GM23338 (cell line): Measurements from ENCODE around the gene RNGTT. TPM values are rescaled to one million over a fixed set of nuclear protein-coding genes. Genes with fewer than 3 reads are reported as not detected.

Experiments
- ATAC-seq: fragments of 200-7000 bp; cut with Tn5 transposase; 3 replicates; pipeline ENCODE4 v1.9.1; 2020
- DNase-seq: peaks from one replicate; pipeline ENCODE4 v3.0.0-alpha.2; 2015; ENCODE audit warnings: low spot score
- H2AFZ ChIP-seq: fragments of 200-600 bp; sonication (generic); 2 replicates; pipeline ENCODE4 v1.8.0; 2016; ENCODE audit warnings: antibody characterized with exemption, mild to moderate bottlenecking, moderate library complexity
- H3F3A ChIP-seq: fragments of 200-600 bp; sonication (generic); replicated peaks from 2 replicates; pipeline ENCODE4 v1.8.0; 2017; ENCODE audit warnings: antibody characterized with exemption, mixed run types, low read depth
- H3K27ac ChIP-seq: fragments of 200-600 bp; sonication (generic); 2 replicates; pipeline ENCODE4 v1.6.1; 2016; ENCODE audit warnings: low read depth
- H3K27me3 ChIP-seq: fragments of 200-600 bp; sonication (generic); 2 replicates; pipeline ENCODE4 v1.8.0; 2016; ENCODE audit warnings: mild to moderate bottlenecking, mixed run types, moderate library complexity; ENCODE audit not compliant: insufficient read depth
- H3K36me3 ChIP-seq: fragments of 200-600 bp; sonication (generic); 2 replicates; pipeline ENCODE4 v1.8.0; 2016; ENCODE audit warnings: mild to moderate bottlenecking; ENCODE audit not compliant: insufficient read depth
- H3K4me1 ChIP-seq: fragments of 200-600 bp; sonication (generic); 2 replicates; pipeline ENCODE4 v1.8.0; 2016; ENCODE audit warnings: mild to moderate bottlenecking, moderate library complexity; ENCODE audit not compliant: insufficient read depth
- H3K4me2 ChIP-seq: fragments of 200-600 bp; sonication (generic); 2 replicates; pipeline ENCODE4 v1.7.1; 2017; ENCODE audit warnings: mixed run types
- H3K4me3 ChIP-seq: fragments of 200-600 bp; sonication (generic); 2 replicates; pipeline ENCODE4 v1.6.1; 2016; ENCODE audit warnings: mixed run types
- H3K79me2 ChIP-seq: fragments of 200-600 bp; sonication (generic); replicated peaks from 2 replicates; pipeline ENCODE4 v1.8.0; 2017; ENCODE audit warnings: mild to moderate bottlenecking; ENCODE audit not compliant: insufficient read depth
- H3K9me2 ChIP-seq: fragments of 200-600 bp; sonication (generic); 2 replicates; pipeline ENCODE4 v1.8.0; 2017; ENCODE audit not compliant: insufficient read depth
- H4K20me1 ChIP-seq: fragments of 200-600 bp; sonication (generic); replicated peaks from 2 replicates; pipeline ENCODE4 v1.8.0; 2017; ENCODE audit warnings: mild to moderate bottlenecking; ENCODE audit not compliant: insufficient read depth
- H3K27ac Mint-ChIP-seq: 2 replicates; pipeline ENCODE4 v1.8.0; 2020; ENCODE audit warnings: inconsistent platforms, mild to moderate bottlenecking, moderate library complexity, mixed read lengths
- H3K27me3 Mint-ChIP-seq: 3 replicates; pipeline ENCODE4 v1.8.0; 2022; ENCODE audit warnings: low read depth, mild to moderate bottlenecking, moderate library complexity, mixed read lengths, inconsistent platforms; ENCODE audit not compliant: insufficient read depth, poor library complexity
- H3K36me3 Mint-ChIP-seq: 3 replicates; pipeline ENCODE4 v1.8.0; 2021; ENCODE audit warnings: low read depth, mild to moderate bottlenecking, inconsistent platforms, moderate library complexity, mixed read lengths
- H3K4me1 Mint-ChIP-seq: 3 replicates; pipeline ENCODE4 v1.8.0; 2020; ENCODE audit warnings: mild to moderate bottlenecking, inconsistent platforms, mixed read lengths
- H3K4me3 Mint-ChIP-seq: 3 replicates; pipeline ENCODE4 v1.8.0; 2021; ENCODE audit warnings: moderate library complexity, mild to moderate bottlenecking, inconsistent platforms, mixed read lengths
- H3K9me3 Mint-ChIP-seq: 3 replicates; pipeline ENCODE4 v1.8.0; 2020; ENCODE audit warnings: moderate library complexity, mild to moderate bottlenecking, inconsistent platforms, mixed read lengths
- CREB1 ChIP-seq: fragments of 250-450 bp; sonication (Bioruptor Pico); IDR thresholded peaks from 2 replicates; pipeline ENCODE4 v1.5.0; 2020; ENCODE audit warnings: low read depth, mild to moderate bottlenecking, moderate library complexity
- ETS1 ChIP-seq: IDR thresholded peaks from 2 replicates; pipeline ENCODE4 v1.6.1; 2016; ENCODE audit warnings: antibody characterized with exemption
- EZH2 ChIP-seq: fragments of 200-600 bp; sonication (generic); IDR thresholded peaks from one replicate; pipeline ENCODE4 v1.8.0; 2017; ENCODE audit warnings: antibody characterized with exemption, mild to moderate bottlenecking, low read depth; ENCODE audit not compliant: unreplicated experiment
- EZH2phosphoT487 ChIP-seq: fragments of 200-600 bp; sonication (generic); IDR thresholded peaks from one replicate; pipeline ENCODE4 v1.8.1; 2018; ENCODE audit warnings: antibody characterized with exemption; ENCODE audit not compliant: unreplicated experiment
- JUNB ChIP-seq: IDR thresholded peaks from one replicate; pipeline ENCODE4 v1.6.1; 2016; ENCODE audit warnings: antibody characterized with exemption; ENCODE audit not compliant: unreplicated experiment
- NANOG ChIP-seq: IDR thresholded peaks from 2 replicates; pipeline ENCODE4 v1.6.1; 2016; ENCODE audit warnings: antibody characterized with exemption, borderline replicate concordance
- POLR2AphosphoS5 ChIP-seq: IDR thresholded peaks from 2 replicates; pipeline ENCODE4 v1.6.1; 2016; ENCODE audit warnings: antibody characterized with exemption, low read depth
- STAT1 ChIP-seq: IDR thresholded peaks from one replicate; pipeline ENCODE4 v1.6.1; 2016; ENCODE audit warnings: antibody characterized with exemption; ENCODE audit not compliant: unreplicated experiment
- ZNF114 ChIP-seq: fragments of 250-450 bp; sonication (Bioruptor Pico); IDR thresholded peaks from 2 replicates; pipeline ENCODE4 v1.5.0; 2020; ENCODE audit warnings: mild to moderate bottlenecking, moderate library complexity
- ZNF331 ChIP-seq: fragments of 250-450 bp; sonication (Bioruptor Pico); IDR thresholded peaks from 2 replicates; pipeline ENCODE4 v1.5.0; 2020; ENCODE audit warnings: low read depth, mild to moderate bottlenecking, moderate library complexity
- polyA plus RNA-seq: library from polyadenylated mRNA; unstranded; fragments of >200 nt; fragmentation: Nextera tagmentation; extraction: Ambion mirVana; gene quantifications from 2 replicates; pipeline ENCODE4 v1.2.1, GENCODE V29; 2016
- total RNA-seq: library from RNA; depleted of rRNA; stranded (reverse); fragments of >200 nt; shearing (Covaris generic); gene quantifications from 2 replicates; pipeline ENCODE4 v1.2.3, GENCODE V29; 2014
- TF ChIP-seq, protein P1 (sequence below): fragments of 250-450 bp; sonication (Bioruptor Pico); IDR thresholded peaks from 2 replicates; pipeline ENCODE4 v1.5.0; 2020; ENCODE audit warnings: mild to moderate bottlenecking, moderate library complexity
- TF ChIP-seq, protein P2 (sequence below), 2 experiments: fragments of 200-600 bp in 1 of 2; sonication (generic) in 1 of 2; conservative IDR thresholded peaks; 2 replicates each; pipeline versions ENCODE4 v1.5.1 to v1.6.1; 2016 to 2017; ENCODE audit warnings: antibody characterized with exemption in 2 of 2, low read depth in 2 of 2, mild to moderate bottlenecking in 2 of 2, moderate library complexity in 1 of 2
- TF ChIP-seq, protein P3 (sequence below): IDR thresholded peaks from one replicate; pipeline ENCODE4 v1.6.1; 2018; ENCODE audit warnings: antibody characterized with exemption; ENCODE audit not compliant: unreplicated experiment

Gene RNGTT
- total and polyA plus RNA-seq, 2 experiments from 2014 or later = 11.2 to 29.2 TPM

DNA sequence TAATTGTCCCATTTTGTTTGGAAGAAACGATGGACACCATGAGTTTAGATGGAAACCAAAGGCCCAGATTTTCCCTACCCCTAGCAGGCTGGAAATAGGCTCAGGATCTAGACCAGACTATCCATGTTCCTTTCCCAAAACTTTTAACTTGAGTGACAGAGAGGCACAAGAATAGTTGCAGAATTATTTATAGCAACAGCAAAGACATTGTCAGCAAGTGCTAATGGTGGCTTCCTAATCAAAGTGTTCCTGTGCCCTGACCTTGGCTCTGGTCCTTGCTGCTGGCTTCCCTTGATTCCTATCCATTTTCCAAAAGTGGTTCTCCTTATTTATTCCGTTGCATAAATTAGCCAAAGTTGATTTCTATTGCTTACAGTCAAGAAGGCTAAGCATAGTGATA is 103.1 kb downstream of the RNGTT start:
- no peaks in the 10 kb centered on the region for H3F3A ChIP-seq
- 0 out of 2 replicates have a peak, but pooled peaks cover 2% of the 10 kb centered on the region for H4K20me1 ChIP-seq
- no peak overlapping the region for H3K27ac ChIP-seq
- no peak for DNase-seq
- H3K4me2 ChIP-seq = no peak overlapping the region
- ATAC-seq = no peak
- no peaks in the 10 kb centered on the region for H3K36me3 ChIP-seq
- Mint-ChIP-seq H3K9me3 (no peaks in the 10 kb centered on the region), H3K36me3 (no peaks in the 10 kb centered on the region; the same call in 2 of the 3 replicates), H3K27me3 (peaks cover 2% of the 10 kb centered on the region), H3K27ac (no peak overlapping the region), H3K4me1 (no peaks in the 10 kb centered on the region), H3K4me3 (no peak overlapping the region)
- no peak overlapping the region for H3K4me3 ChIP-seq
- no peaks in the 10 kb centered on the region for H3K4me1 ChIP-seq
- H3K9me2 ChIP-seq = no peaks in the 10 kb centered on the region
- TF ChIP-seq POLR2AphosphoS5 = no peak
- no peak for TF ChIP-seq EZH2
- no peak for TF ChIP-seq STAT1
- TF ChIP-seq, protein P1, sequence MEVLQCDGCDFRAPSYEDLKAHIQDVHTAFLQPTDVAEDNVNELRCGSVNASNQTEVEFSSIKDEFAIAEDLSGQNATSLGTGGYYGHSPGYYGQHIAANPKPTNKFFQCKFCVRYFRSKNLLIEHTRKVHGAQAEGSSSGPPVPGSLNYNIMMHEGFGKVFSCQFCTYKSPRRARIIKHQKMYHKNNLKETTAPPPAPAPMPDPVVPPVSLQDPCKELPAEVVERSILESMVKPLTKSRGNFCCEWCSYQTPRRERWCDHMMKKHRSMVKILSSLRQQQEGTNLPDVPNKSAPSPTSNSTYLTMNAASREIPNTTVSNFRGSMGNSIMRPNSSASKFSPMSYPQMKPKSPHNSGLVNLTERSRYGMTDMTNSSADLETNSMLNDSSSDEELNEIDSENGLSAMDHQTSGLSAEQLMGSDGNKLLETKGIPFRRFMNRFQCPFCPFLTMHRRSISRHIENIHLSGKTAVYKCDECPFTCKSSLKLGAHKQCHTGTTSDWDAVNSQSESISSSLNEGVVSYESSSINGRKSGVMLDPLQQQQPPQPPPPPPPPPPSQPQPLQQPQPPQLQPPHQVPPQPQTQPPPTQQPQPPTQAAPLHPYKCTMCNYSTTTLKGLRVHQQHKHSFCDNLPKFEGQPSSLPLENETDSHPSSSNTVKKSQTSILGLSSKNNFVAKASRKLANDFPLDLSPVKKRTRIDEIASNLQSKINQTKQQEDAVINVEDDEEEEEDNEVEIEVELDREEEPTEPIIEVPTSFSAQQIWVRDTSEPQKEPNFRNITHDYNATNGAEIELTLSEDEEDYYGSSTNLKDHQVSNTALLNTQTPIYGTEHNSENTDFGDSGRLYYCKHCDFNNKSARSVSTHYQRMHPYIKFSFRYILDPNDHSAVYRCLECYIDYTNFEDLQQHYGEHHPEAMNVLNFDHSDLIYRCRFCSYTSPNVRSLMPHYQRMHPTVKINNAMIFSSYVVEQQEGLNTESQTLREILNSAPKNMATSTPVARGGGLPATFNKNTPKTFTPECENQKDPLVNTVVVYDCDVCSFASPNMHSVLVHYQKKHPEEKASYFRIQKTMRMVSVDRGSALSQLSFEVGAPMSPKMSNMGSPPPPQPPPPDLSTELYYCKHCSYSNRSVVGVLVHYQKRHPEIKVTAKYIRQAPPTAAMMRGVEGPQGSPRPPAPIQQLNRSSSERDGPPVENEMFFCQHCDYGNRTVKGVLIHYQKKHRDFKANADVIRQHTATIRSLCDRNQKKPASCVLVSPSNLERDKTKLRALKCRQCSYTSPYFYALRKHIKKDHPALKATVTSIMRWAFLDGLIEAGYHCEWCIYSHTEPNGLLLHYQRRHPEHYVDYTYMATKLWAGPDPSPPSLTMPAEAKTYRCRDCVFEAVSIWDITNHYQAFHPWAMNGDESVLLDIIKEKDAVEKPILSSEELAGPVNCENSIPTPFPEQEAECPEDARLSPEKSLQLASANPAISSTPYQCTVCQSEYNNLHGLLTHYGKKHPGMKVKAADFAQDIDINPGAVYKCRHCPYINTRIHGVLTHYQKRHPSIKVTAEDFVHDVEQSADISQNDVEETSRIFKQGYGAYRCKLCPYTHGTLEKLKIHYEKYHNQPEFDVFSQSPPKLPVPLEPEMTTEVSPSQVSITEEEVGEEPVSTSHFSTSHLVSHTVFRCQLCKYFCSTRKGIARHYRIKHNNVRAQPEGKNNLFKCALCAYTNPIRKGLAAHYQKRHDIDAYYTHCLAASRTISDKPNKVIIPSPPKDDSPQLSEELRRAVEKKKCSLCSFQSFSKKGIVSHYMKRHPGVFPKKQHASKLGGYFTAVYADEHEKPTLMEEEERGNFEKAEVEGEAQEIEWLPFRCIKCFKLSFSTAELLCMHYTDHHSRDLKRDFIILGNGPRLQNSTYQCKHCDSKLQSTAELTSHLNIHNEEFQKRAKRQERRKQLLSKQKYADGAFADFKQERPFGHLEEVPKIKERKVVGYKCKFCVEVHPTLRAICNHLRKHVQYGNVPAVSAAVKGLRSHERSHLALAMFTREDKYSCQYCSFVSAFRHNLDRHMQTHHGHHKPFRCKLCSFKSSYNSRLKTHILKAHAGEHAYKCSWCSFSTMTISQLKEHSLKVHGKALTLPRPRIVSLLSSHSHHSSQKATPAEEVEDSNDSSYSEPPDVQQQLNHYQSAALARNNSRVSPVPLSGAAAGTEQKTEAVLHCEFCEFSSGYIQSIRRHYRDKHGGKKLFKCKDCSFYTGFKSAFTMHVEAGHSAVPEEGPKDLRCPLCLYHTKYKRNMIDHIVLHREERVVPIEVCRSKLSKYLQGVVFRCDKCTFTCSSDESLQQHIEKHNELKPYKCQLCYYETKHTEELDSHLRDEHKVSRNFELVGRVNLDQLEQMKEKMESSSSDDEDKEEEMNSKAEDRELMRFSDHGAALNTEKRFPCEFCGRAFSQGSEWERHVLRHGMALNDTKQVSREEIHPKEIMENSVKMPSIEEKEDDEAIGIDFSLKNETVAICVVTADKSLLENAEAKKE (CRISPR knock-in tag) = no peak
- no peak for TF ChIP-seq EZH2phosphoT487
- no peak for TF ChIP-seq ZNF331 (CRISPR knock-in tag)
- TF ChIP-seq CREB1 = no peak
- TF ChIP-seq JUNB = no peak
- TF ChIP-seq ZNF114 (CRISPR knock-in tag) = no peak
- TF ChIP-seq ETS1 = no peak
- TF ChIP-seq, protein P2, sequence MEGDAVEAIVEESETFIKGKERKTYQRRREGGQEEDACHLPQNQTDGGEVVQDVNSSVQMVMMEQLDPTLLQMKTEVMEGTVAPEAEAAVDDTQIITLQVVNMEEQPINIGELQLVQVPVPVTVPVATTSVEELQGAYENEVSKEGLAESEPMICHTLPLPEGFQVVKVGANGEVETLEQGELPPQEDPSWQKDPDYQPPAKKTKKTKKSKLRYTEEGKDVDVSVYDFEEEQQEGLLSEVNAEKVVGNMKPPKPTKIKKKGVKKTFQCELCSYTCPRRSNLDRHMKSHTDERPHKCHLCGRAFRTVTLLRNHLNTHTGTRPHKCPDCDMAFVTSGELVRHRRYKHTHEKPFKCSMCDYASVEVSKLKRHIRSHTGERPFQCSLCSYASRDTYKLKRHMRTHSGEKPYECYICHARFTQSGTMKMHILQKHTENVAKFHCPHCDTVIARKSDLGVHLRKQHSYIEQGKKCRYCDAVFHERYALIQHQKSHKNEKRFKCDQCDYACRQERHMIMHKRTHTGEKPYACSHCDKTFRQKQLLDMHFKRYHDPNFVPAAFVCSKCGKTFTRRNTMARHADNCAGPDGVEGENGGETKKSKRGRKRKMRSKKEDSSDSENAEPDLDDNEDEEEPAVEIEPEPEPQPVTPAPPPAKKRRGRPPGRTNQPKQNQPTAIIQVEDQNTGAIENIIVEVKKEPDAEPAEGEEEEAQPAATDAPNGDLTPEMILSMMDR (conservative IDR thresholded peaks at IDR 0.05; ENCODE audit: low read depth in 2 of 2) = no peak
- TF ChIP-seq NANOG = no peak
- TF ChIP-seq, protein P3, sequence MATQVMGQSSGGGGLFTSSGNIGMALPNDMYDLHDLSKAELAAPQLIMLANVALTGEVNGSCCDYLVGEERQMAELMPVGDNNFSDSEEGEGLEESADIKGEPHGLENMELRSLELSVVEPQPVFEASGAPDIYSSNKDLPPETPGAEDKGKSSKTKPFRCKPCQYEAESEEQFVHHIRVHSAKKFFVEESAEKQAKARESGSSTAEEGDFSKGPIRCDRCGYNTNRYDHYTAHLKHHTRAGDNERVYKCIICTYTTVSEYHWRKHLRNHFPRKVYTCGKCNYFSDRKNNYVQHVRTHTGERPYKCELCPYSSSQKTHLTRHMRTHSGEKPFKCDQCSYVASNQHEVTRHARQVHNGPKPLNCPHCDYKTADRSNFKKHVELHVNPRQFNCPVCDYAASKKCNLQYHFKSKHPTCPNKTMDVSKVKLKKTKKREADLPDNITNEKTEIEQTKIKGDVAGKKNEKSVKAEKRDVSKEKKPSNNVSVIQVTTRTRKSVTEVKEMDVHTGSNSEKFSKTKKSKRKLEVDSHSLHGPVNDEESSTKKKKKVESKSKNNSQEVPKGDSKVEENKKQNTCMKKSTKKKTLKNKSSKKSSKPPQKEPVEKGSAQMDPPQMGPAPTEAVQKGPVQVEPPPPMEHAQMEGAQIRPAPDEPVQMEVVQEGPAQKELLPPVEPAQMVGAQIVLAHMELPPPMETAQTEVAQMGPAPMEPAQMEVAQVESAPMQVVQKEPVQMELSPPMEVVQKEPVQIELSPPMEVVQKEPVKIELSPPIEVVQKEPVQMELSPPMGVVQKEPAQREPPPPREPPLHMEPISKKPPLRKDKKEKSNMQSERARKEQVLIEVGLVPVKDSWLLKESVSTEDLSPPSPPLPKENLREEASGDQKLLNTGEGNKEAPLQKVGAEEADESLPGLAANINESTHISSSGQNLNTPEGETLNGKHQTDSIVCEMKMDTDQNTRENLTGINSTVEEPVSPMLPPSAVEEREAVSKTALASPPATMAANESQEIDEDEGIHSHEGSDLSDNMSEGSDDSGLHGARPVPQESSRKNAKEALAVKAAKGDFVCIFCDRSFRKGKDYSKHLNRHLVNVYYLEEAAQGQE = no peak
- no peaks in the 10 kb centered on the region for H3K27me3 ChIP-seq
- H2AFZ ChIP-seq = no peak overlapping the region
- H3K79me2 ChIP-seq = no peaks in the 10 kb centered on the region
